H7 (cell line): ENCODE results near the gene OMP. TPM values are rescaled to one million over a fixed set of nuclear protein-coding genes. Genes with fewer than 3 reads are reported as not detected.
A peak's percentile ranks its signal among the peaks of the same experiment; 100 is the strongest.

Source experiments
- DNase-seq: peaks from one replicate; pipeline ENCODE4 v3.0.0; 2012
- H3K27me3 ChIP-seq: 2 replicates; pipeline ENCODE4 v1.6.0; 2011; ENCODE audit warnings: mild to moderate bottlenecking, low read length; ENCODE audit not compliant: control insufficient read depth, insufficient read depth
- H3K36me3 ChIP-seq: replicated peaks from 2 replicates; pipeline ENCODE4 v1.5.1; 2011; ENCODE audit warnings: low read length; ENCODE audit not compliant: control insufficient read depth, insufficient read depth
- H3K4me3 ChIP-seq: 2 replicates; pipeline ENCODE4 v1.5.1; 2011; ENCODE audit warnings: low read depth, mild to moderate bottlenecking, control low read depth, low read length, moderate library complexity; ENCODE audit not compliant: insufficient read depth
- total RNA-seq: library from RNA; depleted of rRNA; stranded (reverse); fragments of >200 nt; shearing (Covaris generic); gene quantifications from 2 replicates; pipeline ENCODE4 v1.2.3, GENCODE V29; 2014

The OMP gene
- total RNA-seq, 1 experiment from 2014 or later = not detected

- no peak for DNase-seq
- no peaks in the 10 kb centered on the region; the same call in 1 of the 2 replicates for H3K36me3 ChIP-seq
These were observed 11.4 kb downstream of the OMP start for GRCh38 chr11:77114089-77114463.

GRCh38 chr11:77115181-77115611 lies 12.6 kb downstream of the OMP start:
- H3K36me3 ChIP-seq = no peaks in the 10 kb centered on the region; the same call in 1 of the 2 replicates
- H3K27me3 ChIP-seq = no peaks in the 10 kb centered on the region
- DNase-seq = peak; percentile 90
- no peak overlapping the region for H3K4me3 ChIP-seq

More at GRCh38 chr11:77114089-77114463, 11.4 kb downstream of the OMP start:
- Histone ChIP-seq H3K4me3 (no peak overlapping the region), H3K27me3 (no peaks in the 10 kb centered on the region)

GRCh38 chr11:77115956-77116355 lies 13.3 kb downstream of the OMP start:
- Histone ChIP-seq H3K4me3 (no peak overlapping the region), H3K27me3 (no peaks in the 10 kb centered on the region)

GRCh38 chr11:77117492-77117891 lies 14.9 kb downstream of the OMP start:
- H3K4me3 ChIP-seq = no peak overlapping the region
- H3K36me3 ChIP-seq = no peaks in the 10 kb centered on the region; the same call in 1 of the 2 replicates
- no peak for DNase-seq
- H3K27me3 ChIP-seq = no peaks in the 10 kb centered on the region

More at GRCh38 chr11:77115956-77116355, 13.3 kb downstream of the OMP start:
- no peaks in the 10 kb centered on the region; the same call in 1 of the 2 replicates for H3K36me3 ChIP-seq
- no peak for DNase-seq

GRCh38 chr11:77118086-77118485 lies 15.4 kb downstream of the OMP start:
- H3K4me3 ChIP-seq = no peak overlapping the region
- no peak for DNase-seq
- H3K27me3 ChIP-seq = no peaks in the 10 kb centered on the region

GRCh38 chr11:77118971-77119370 lies 16.3 kb downstream of the OMP start:
- no peaks in the 10 kb centered on the region for H3K27me3 ChIP-seq
- peaks cover 1% of the 10 kb centered on the region for H3K36me3 ChIP-seq
- DNase-seq = no peak
- H3K4me3 ChIP-seq = no peak overlapping the region

More at GRCh38 chr11:77118086-77118485, 15.4 kb downstream of the OMP start:
- no peaks in the 10 kb centered on the region; the same call in 1 of the 2 replicates for H3K36me3 ChIP-seq

- H3K4me3 ChIP-seq = no peak overlapping the region
- no peaks in the 10 kb centered on the region for H3K27me3 ChIP-seq
- peaks cover 1% of the 10 kb centered on the region for H3K36me3 ChIP-seq
- no peak for DNase-seq
These were observed 16.9 kb downstream of the OMP start for GRCh38 chr11:77119531-77119936.

GRCh38 chr11:77120571-77120970 lies 17.9 kb downstream of the OMP start:
- no peak for DNase-seq
- Histone ChIP-seq H3K27me3 (no peaks in the 10 kb centered on the region), H3K36me3 (peaks cover 1% of the 10 kb centered on the region), H3K4me3 (no peak overlapping the region)

GRCh38 chr11:77121096-77121640 lies 18.5 kb downstream of the OMP start:
- DNase-seq = no peak
- H3K36me3 ChIP-seq = peaks cover 1% of the 10 kb centered on the region
- H3K27me3 ChIP-seq = no peaks in the 10 kb centered on the region
- H3K4me3 ChIP-seq = no peak overlapping the region

GRCh38 chr11:77121876-77122575 lies 19.4 kb downstream of the OMP start:
- no peaks in the 10 kb centered on the region for H3K27me3 ChIP-seq
- H3K4me3 ChIP-seq = no peak overlapping the region
- no peak for DNase-seq
- H3K36me3 ChIP-seq = peaks cover 1% of the 10 kb centered on the region

GRCh38 chr11:77122576-77123212 lies 20.1 kb downstream of the OMP start:
- Histone ChIP-seq H3K4me3 (no peak overlapping the region), H3K36me3 (peaks cover 1% of the 10 kb centered on the region), H3K27me3 (no peaks in the 10 kb centered on the region)
- no peak for DNase-seq

- no peak for DNase-seq
- Histone ChIP-seq H3K27me3 (no peaks in the 10 kb centered on the region), H3K4me3 (no peak overlapping the region), H3K36me3 (peaks cover 1% of the 10 kb centered on the region)
These were observed 21.0 kb downstream of the OMP start for GRCh38 chr11:77123591-77123990.

GRCh38 chr11:77124041-77124440 lies 21.4 kb downstream of the OMP start:
- DNase-seq = no peak
- Histone ChIP-seq H3K36me3 (peaks cover 1% of the 10 kb centered on the region), H3K27me3 (no peaks in the 10 kb centered on the region), H3K4me3 (no peak overlapping the region)

- no peak overlapping the region for H3K4me3 ChIP-seq
- peaks cover 1% of the 10 kb centered on the region for H3K36me3 ChIP-seq
- no peak for DNase-seq
- H3K27me3 ChIP-seq = no peaks in the 10 kb centered on the region
These were observed 21.8 kb downstream of the OMP start for GRCh38 chr11:77124488-77124887.

- H3K36me3 ChIP-seq = peaks cover 1% of the 10 kb centered on the region
- no peaks in the 10 kb centered on the region for H3K27me3 ChIP-seq
- no peak overlapping the region for H3K4me3 ChIP-seq
- DNase-seq = no peak
These were observed 22.6 kb downstream of the OMP start for GRCh38 chr11:77125191-77125590.
